AG04450 (cell line): ENCODE data around the gene B4GALNT3. TPM values are rescaled to one million over a fixed set of nuclear protein-coding genes. Genes with fewer than 3 reads are reported as not detected.

Experiments
- CTCF ChIA-PET: fragments of 300-600, 350-600 bp; formaldehyde crosslinking; extraction: SDS; loops from one replicate; lab custom pipeline; 2022; ENCODE audit warnings: antibody characterized with exemption, inconsistent platforms; lab: Charles Lee
- POLR2A ChIA-PET: fragments of 350-600 bp; formaldehyde crosslinking; extraction: SDS; loops from one replicate; lab custom pipeline; 2021; ENCODE audit warnings: antibody characterized with exemption, inconsistent platforms; lab: Yijun Ruan, JAX
- DNase-seq: peaks from one replicate; pipeline ENCODE4 v3.0.0-alpha.2; 2011; ENCODE audit warnings: low read depth, low spot score
- H3K27ac ChIP-seq: one replicate; pipeline ENCODE4 v1.5.1; 2012; ENCODE audit warnings: low read depth, low read length, control low read depth
- H3K27me3 ChIP-seq: one replicate; pipeline ENCODE4 v1.6.0; 2012; ENCODE audit warnings: low read length; ENCODE audit not compliant: control insufficient read depth, insufficient read depth
- H3K4me3 ChIP-seq: 2 replicates; pipeline ENCODE4 v1.5.1; 2011; ENCODE audit warnings: mild to moderate bottlenecking, low read depth, low read length, control low read depth
- H3K9me3 ChIP-seq: 2 replicates; pipeline ENCODE4 v1.5.1; 2012; ENCODE audit warnings: low read length; ENCODE audit not compliant: control insufficient read depth, insufficient read depth
- CTCF ChIP-seq: IDR thresholded peaks from 2 replicates; pipeline ENCODE4 v1.5.1; 2011; ENCODE audit warnings: low read depth, low read length, control low read depth, inconsistent platforms
- polyA plus RNA-seq: library from polyadenylated mRNA; depleted of rRNA; stranded (reverse); fragments of >200 nt; gene quantifications from 2 replicates; pipeline ENCODE4 v1.2.3, GENCODE V29; 2011

The B4GALNT3 gene
- polyA plus RNA-seq, 1 experiment = not detected

GRCh38 chr12:475286-475685 is 15.5 kb downstream of the B4GALNT3 start:
- Histone ChIP-seq H3K27ac (no peak overlapping the region), H3K9me3 (no peaks in the 10 kb centered on the region), H3K4me3 (no peak overlapping the region), H3K27me3 (peaks cover 30% of the 10 kb centered on the region)
- ChIA-PET POLR2A (no interaction called here), CTCF (interaction anchor here (1.2 kb wide), 1 partner anchor 21 kb away, joined by 3 read pairs; no protein-coding TSS in a partner anchor)
- no peak for TF ChIP-seq CTCF
- no peak for DNase-seq

GRCh38 chr12:479161-479560 is 19.4 kb downstream of the B4GALNT3 start:
- no peak for TF ChIP-seq CTCF
- H3K9me3 ChIP-seq = no peaks in the 10 kb centered on the region
- ChIA-PET POLR2A (no interaction called here), CTCF (no interaction called here)
- no peak overlapping the region for H3K4me3 ChIP-seq
- no peak overlapping the region for H3K27ac ChIP-seq
- H3K27me3 ChIP-seq = peaks cover 49% of the 10 kb centered on the region
- no peak for DNase-seq

- CTCF ChIA-PET = no interaction called here
- Histone ChIP-seq H3K27ac (no peak overlapping the region), H3K4me3 (no peak overlapping the region), H3K27me3 (peaks cover 57% of the 10 kb centered on the region), H3K9me3 (no peaks in the 10 kb centered on the region)
- POLR2A ChIA-PET = no interaction called here
- no peak for TF ChIP-seq CTCF
- DNase-seq = no peak
Observed at GRCh38 chr12:480831-481816, 21.4 kb downstream of the B4GALNT3 start.

GRCh38 chr12:482061-482460 is 22.3 kb downstream of the B4GALNT3 start:
- TF ChIP-seq CTCF = no peak
- POLR2A ChIA-PET = no interaction called here
- DNase-seq = no peak
- Histone ChIP-seq H3K9me3 (no peaks in the 10 kb centered on the region), H3K4me3 (no peak overlapping the region), H3K27ac (no peak overlapping the region), H3K27me3 (peaks cover 49% of the 10 kb centered on the region)
- CTCF ChIA-PET = no interaction called here

- Histone ChIP-seq H3K9me3 (no peaks in the 10 kb centered on the region), H3K27me3 (peaks cover 42% of the 10 kb centered on the region), H3K27ac (no peak overlapping the region), H3K4me3 (no peak overlapping the region)
- TF ChIP-seq CTCF = no peak
- POLR2A ChIA-PET = no interaction called here
- CTCF ChIA-PET = no interaction called here
- DNase-seq = no peak
Observed at GRCh38 chr12:484096-484495, 24.4 kb downstream of the B4GALNT3 start.
